AG08396 (cell line): Measurements from ENCODE around the gene PDYN.

Experiments used
- DNase-seq: peaks from one replicate; pipeline ENCODE4 v3.0.0; 2012; ENCODE audit warnings: low spot score, mixed read lengths

Gene PDYN

GRCh38 chr20:1934721-1935573, 58.9 kb downstream of the PDYN start:
- DNase-seq = peak; percentile 73

DNA sequence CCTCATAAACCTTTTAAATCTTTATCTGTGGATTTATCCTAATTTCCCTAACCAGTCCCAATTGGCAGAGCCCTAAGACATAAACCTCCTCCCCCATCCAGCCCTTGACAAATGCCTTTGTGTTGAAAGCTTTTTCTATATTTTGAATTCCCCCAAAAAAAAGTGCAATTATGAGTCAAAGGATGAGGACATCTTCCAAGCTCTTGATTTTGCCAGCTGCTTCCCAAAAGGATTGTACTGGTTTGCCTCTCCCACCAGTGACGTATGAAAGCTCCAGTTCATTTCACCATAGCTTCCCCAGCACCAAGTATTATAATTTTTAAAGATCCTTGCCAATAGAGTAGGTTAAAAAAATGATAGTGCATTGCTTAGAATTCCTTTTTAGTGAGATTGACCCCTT, 59.7 kb downstream of the PDYN start:
- peak; percentile 67 for DNase-seq

DNA sequence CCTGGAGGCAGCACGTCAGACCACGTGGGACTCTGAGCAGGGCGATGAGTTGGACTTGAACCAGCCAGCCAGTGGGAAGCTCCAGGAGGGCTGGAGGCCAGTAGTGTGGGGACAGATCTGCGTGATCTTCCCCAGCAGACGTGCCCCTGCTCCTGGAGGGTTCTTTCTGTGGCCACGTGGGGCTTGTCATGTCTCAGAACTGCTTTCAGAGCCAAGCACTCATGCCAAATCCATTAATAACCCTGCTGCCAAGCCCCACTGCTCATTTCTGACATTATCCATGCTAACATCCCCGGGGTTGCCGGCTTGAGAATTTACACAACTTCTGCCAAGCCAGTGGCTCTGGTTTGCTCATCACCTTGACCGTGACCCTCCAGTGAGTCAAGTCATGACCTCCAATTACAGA, 60.4 kb downstream of the PDYN start:
- peak; percentile 52 for DNase-seq

- no peak for DNase-seq
These were observed 60.9 kb downstream of the PDYN start for GRCh38 chr20:1932971-1933370.

- DNase-seq = no peak
These were observed 62.0 kb downstream of the PDYN start for GRCh38 chr20:1931830-1932229.

- no peak for DNase-seq
These were observed 63.7 kb downstream of the PDYN start for GRCh38 chr20:1930165-1930564.

DNA sequence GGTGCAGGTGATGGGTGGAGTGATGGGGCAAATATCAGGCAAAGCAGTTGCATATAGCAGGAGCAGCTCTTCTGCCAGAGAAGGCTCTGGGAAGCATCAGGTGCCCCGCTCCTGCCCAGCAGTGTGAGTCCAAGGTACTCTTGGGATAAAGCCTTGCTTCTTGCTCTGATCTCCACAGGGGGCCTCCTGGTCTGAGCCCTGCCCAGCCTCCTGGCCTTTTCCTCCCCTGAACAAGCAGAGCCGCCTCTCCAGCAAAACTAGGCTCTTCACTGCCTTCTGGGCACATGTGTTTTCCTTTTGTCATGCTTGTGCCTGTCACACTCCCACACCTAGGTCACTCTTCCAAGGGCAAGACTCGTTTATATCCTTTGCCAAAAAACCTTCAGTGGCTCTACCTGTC, 64.4 kb downstream of the PDYN start:
- no peak for DNase-seq

DNA sequence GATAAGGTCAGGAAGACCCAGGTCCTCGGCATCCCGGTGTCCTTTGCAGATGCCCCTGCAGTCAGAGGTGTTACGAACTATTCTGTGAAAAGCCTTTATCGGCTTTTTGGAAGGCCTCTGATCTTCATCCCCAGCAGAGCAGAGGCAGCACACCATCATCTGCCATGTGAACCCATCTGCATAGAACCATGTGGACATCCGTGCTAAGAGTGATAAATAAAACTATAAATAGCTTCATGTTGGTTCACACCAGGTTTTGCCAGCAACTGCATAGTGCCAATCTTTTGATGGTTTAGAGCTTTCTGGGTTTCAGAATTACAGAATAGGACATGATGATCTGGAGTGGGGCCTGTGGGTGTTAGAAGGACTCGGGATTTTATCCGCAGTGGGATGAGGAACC, 65.1 kb downstream of the PDYN start:
- DNase-seq = no peak
